Loucy (cell line): Measurements from ENCODE around the gene MCM9.

Source experiments
- H2AFZ ChIP-seq: fragments of 200-600 bp; sonication (generic); 2 replicates; pipeline ENCODE4 v1.6.0; 2016; ENCODE audit warnings: antibody characterized with exemption, mild to moderate bottlenecking, low read length, moderate library complexity
- H3F3A ChIP-seq: fragments of 200-600 bp; 2 replicates; pipeline ENCODE4 v1.6.0; 2016; ENCODE audit warnings: antibody characterized with exemption, low read depth, mild to moderate bottlenecking
- H3K27me3 ChIP-seq: fragments of 200-600 bp; sonication (generic); 2 replicates; pipeline ENCODE4 v1.6.1; 2014; ENCODE audit warnings: low read length, mild to moderate bottlenecking; ENCODE audit not compliant: insufficient read depth, poor library complexity, severe bottlenecking
- H3K36me3 ChIP-seq: fragments of 200-600 bp; sonication (generic); 2 replicates; pipeline ENCODE4 v1.6.1; 2016; ENCODE audit warnings: low read length; ENCODE audit not compliant: insufficient read depth
- H3K4me1 ChIP-seq: fragments of 200-600 bp; sonication (generic); 2 replicates; pipeline ENCODE4 v1.5.1; 2014; ENCODE audit warnings: low read length, mild to moderate bottlenecking; ENCODE audit not compliant: insufficient read depth, poor library complexity, severe bottlenecking
- H3K4me2 ChIP-seq: fragments of 200-600 bp; sonication (generic); 2 replicates; pipeline ENCODE4 v1.6.0; 2014; ENCODE audit warnings: antibody characterized with exemption, low read length, low read depth, mild to moderate bottlenecking; ENCODE audit not compliant: poor library complexity, severe bottlenecking
- H3K4me3 ChIP-seq: fragments of 200-600 bp; sonication (generic); 2 replicates; pipeline ENCODE4 v1.5.1; 2014; ENCODE audit warnings: low read length, mild to moderate bottlenecking, mixed read lengths; ENCODE audit not compliant: poor library complexity, severe bottlenecking
- H3K79me2 ChIP-seq: fragments of 200-600 bp; sonication (generic); 2 replicates; pipeline ENCODE4 v1.6.1; 2014; ENCODE audit warnings: low read length; ENCODE audit not compliant: insufficient read depth
- H3K9ac ChIP-seq: fragments of 200-600 bp; sonication (generic); 2 replicates; pipeline ENCODE4 v1.6.0; 2014; ENCODE audit warnings: mild to moderate bottlenecking, low read depth, low read length, moderate library complexity; ENCODE audit not compliant: poor library complexity, severe bottlenecking
- H3K9me2 ChIP-seq: fragments of 200-600 bp; sonication (generic); replicated peaks from 2 replicates; pipeline ENCODE4 v1.6.1; 2016; ENCODE audit warnings: low read depth, low read length, mixed read lengths
- H3K9me3 ChIP-seq: fragments of 200-600 bp; sonication (generic); 2 replicates; pipeline ENCODE4 v1.6.1; 2014; ENCODE audit warnings: mild to moderate bottlenecking, antibody characterized with exemption, low read length, low read depth; ENCODE audit not compliant: insufficient read depth
- H4K20me1 ChIP-seq: fragments of 200-600 bp; sonication (generic); 2 replicates; pipeline ENCODE4 v1.6.0; 2014; ENCODE audit warnings: antibody characterized with exemption, low read length, mild to moderate bottlenecking; ENCODE audit not compliant: insufficient read depth, poor library complexity, severe bottlenecking
- CTCF ChIP-seq: fragments of 200-600 bp; sonication (generic); conservative IDR thresholded peaks from 2 replicates; pipeline ENCODE4 v1.5.1; 2014; ENCODE audit warnings: mild to moderate bottlenecking, antibody characterized with exemption, low read length
- EZH2phosphoT487 ChIP-seq: fragments of 200-600 bp; IDR thresholded peaks from 2 replicates; pipeline ENCODE4 v1.6.1; 2018; ENCODE audit warnings: antibody characterized with exemption, mild to moderate bottlenecking, moderate library complexity, borderline replicate concordance

Gene MCM9

GRCh38 chr6:118872726-118873125 lies 62.2 kb downstream of the MCM9 start:
- Histone ChIP-seq H3K4me3 (no peak overlapping the region), H3K36me3 (no peaks in the 10 kb centered on the region), H3K9me2 (no peaks in the 10 kb centered on the region), H3K4me2 (no peak overlapping the region), H3K79me2 (peaks cover 18% of the 10 kb centered on the region; the same call in 1 of the 2 replicates), H3K4me1 (no peaks in the 10 kb centered on the region), H3F3A (no peaks in the 10 kb centered on the region), H4K20me1 (no peaks in the 10 kb centered on the region), H3K9ac (no peak overlapping the region), H3K27me3 (no peaks in the 10 kb centered on the region), H3K9me3 (no peaks in the 10 kb centered on the region), H2AFZ (no peak overlapping the region)
- no peak for TF ChIP-seq EZH2phosphoT487
- no peak for TF ChIP-seq CTCF

- H3K4me1 ChIP-seq: no peaks in the 10 kb centered on the region
- H3K9ac ChIP-seq: no peak overlapping the region
- H3K9me2 ChIP-seq: no peaks in the 10 kb centered on the region
- H2AFZ ChIP-seq: no peak overlapping the region
- H3K4me2 ChIP-seq: no peak overlapping the region
- no peaks in the 10 kb centered on the region for H3K9me3 ChIP-seq
- no peaks in the 10 kb centered on the region for H4K20me1 ChIP-seq
- no peak for TF ChIP-seq EZH2phosphoT487
- no peak for TF ChIP-seq CTCF
- no peaks in the 10 kb centered on the region for H3K27me3 ChIP-seq
- peaks cover 14% of the 10 kb centered on the region; the same call in 1 of the 2 replicates for H3K79me2 ChIP-seq
- no peak overlapping the region for H3K4me3 ChIP-seq
- H3K36me3 ChIP-seq: no peaks in the 10 kb centered on the region
- no peaks in the 10 kb centered on the region for H3F3A ChIP-seq
Observed at GRCh38 chr6:118872318-118872717, 62.6 kb downstream of the MCM9 start.

GRCh38 chr6:118871331-118871730 lies 63.6 kb downstream of the MCM9 start:
- no peaks in the 10 kb centered on the region for H3F3A ChIP-seq
- no peak overlapping the region for H3K4me3 ChIP-seq
- H2AFZ ChIP-seq: no peak overlapping the region
- TF ChIP-seq EZH2phosphoT487 (no peak), CTCF (no peak)
- H3K4me1 ChIP-seq: no peaks in the 10 kb centered on the region
- peaks cover 8% of the 10 kb centered on the region; the same call in 1 of the 2 replicates for H3K79me2 ChIP-seq
- no peaks in the 10 kb centered on the region for H3K27me3 ChIP-seq
- peaks cover 8% of the 10 kb centered on the region; the same call in 1 of the 2 replicates for H3K9me3 ChIP-seq
- no peaks in the 10 kb centered on the region for H4K20me1 ChIP-seq
- no peak overlapping the region for H3K9ac ChIP-seq
- no peaks in the 10 kb centered on the region for H3K9me2 ChIP-seq
- no peaks in the 10 kb centered on the region for H3K36me3 ChIP-seq
- no peak overlapping the region for H3K4me2 ChIP-seq
